Lower lobe of right lung (tissue), 2 donors: ENCODE results near the gene BATF2. TPM values are rescaled to one million over a fixed set of nuclear protein-coding genes. Genes with fewer than 3 reads are reported as not detected.
"Not testable (repeated sequence)": the region's sequence is repeated elsewhere in the genome, so short reads cannot be mapped to it uniquely, and the experiment has no call there.

Experiments
- ATAC-seq, 2 donors: fragments of 200-7000 bp; cut with Tn5 transposase; one replicate each; pipeline ENCODE4 v1.9.1; 2020 to 2022; ENCODE audit warnings: mild to moderate bottlenecking in 2 of 2, moderate library complexity in 2 of 2
- DNase-seq: peaks from one replicate; pipeline ENCODE4 v3.0.0-alpha.2; 2020
- H3K27ac ChIP-seq: fragments of 200-600 bp; one replicate; pipeline ENCODE4 v1.8.0; 2022
- H3K27me3 ChIP-seq: fragments of 200-600 bp; one replicate; pipeline ENCODE4 v1.8.0; 2022; ENCODE audit warnings: low read depth
- H3K36me3 ChIP-seq: fragments of 200-600 bp; one replicate; pipeline ENCODE4 v1.8.0; 2022; ENCODE audit warnings: mild to moderate bottlenecking
- H3K4me1 ChIP-seq: fragments of 200-600 bp; one replicate; pipeline ENCODE4 v1.8.0; 2022
- H3K4me3 ChIP-seq: fragments of 200-600 bp; one replicate; pipeline ENCODE4 v1.8.0; 2022; ENCODE audit warnings: mild to moderate bottlenecking
- H3K9me3 ChIP-seq: fragments of 200-600 bp; one replicate; pipeline ENCODE4 v1.8.0; 2022
- CTCF ChIP-seq: fragments of 200-600 bp; IDR thresholded peaks from one replicate; pipeline ENCODE4 v1.8.0; 2022; ENCODE audit warnings: antibody characterized with exemption, mild to moderate bottlenecking
- intact Hi-C: fragments of 100-400 bp; cut with DNase I; formaldehyde crosslinking; loops from one replicate; pipeline ENCODE4 v1.11.0; 2022
- total RNA-seq: library from RNA; stranded (reverse); fragmentation: NEBNext Ultra II Directional; extraction: Animal tissue kit (Norgen Biotek cat#: 25700); gene quantifications from one replicate; pipeline ENCODE4 v1.2.1, GENCODE V29; 2021
- donor health status: DM: no; HTN: yes; CAD: no; lungs with severe emphysema.

The BATF2 gene
- total RNA-seq, 1 donor from 2014 or later = 8.6 TPM

- ATAC-seq = peak; percentile 66 to 70
- no peaks in the 10 kb centered on the region for H3K27me3 ChIP-seq
- intact Hi-C loops = no loop called here
- peaks cover 42% of the 10 kb centered on the region for H3K4me1 ChIP-seq
- TF ChIP-seq CTCF = no peak
- H3K27ac ChIP-seq = peak overlapping the region; percentile 73
- peaks cover 11% of the 10 kb centered on the region for H3K36me3 ChIP-seq
- peak overlapping the region; percentile 33 for H3K4me3 ChIP-seq
- no peaks in the 10 kb centered on the region for H3K9me3 ChIP-seq
- DNase-seq = peak; percentile 58
Observed at GRCh38 chr11:64990222-64990923, 6.4 kb downstream of the BATF2 start.

DNA sequence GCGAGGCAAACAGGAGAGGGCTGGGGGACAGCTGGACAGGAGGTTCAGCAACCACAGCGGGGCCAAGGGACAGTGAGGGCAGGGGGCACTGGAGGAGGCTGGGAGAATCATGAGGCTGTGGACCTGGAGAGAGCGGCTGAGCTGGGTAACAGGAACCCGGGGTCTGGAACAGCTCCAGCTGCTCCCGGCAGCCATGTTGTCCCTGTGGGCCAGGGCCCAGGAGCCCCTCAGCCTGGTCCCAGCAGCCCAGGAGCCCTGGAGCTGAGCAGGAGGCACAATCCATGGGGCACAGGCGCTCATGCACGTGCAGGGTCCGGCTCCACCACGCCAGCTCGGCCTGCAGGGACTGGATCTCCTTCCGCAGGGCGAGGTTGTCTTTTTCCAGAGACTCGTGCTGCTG, 7.4 kb downstream of the BATF2 start:
- TF ChIP-seq CTCF = no peak
- Histone ChIP-seq H3K27me3 (no peaks in the 10 kb centered on the region), H3K27ac (peak overlapping the region; percentile 73), H3K4me1 (peaks cover 35% of the 10 kb centered on the region), H3K4me3 (peak overlapping the region; percentile 33), H3K36me3 (peaks cover 11% of the 10 kb centered on the region), H3K9me3 (no peaks in the 10 kb centered on the region)
- ATAC-seq = peak; percentile 9 to 15
- intact Hi-C loops = no loop called here
- DNase-seq = no peak

- Histone ChIP-seq H3K27ac (peak overlapping the region; percentile 1), H3K4me1 (peaks cover 31% of the 10 kb centered on the region), H3K4me3 (no peak overlapping the region), H3K27me3 (no peaks in the 10 kb centered on the region), H3K9me3 (no peaks in the 10 kb centered on the region), H3K36me3 (peaks cover 11% of the 10 kb centered on the region)
- ATAC-seq (no peak), DNase-seq (no peak)
- TF ChIP-seq CTCF = no peak
- intact Hi-C loops = no loop called here
Observed at GRCh38 chr11:64987998-64988854, 8.5 kb downstream of the BATF2 start.

DNA sequence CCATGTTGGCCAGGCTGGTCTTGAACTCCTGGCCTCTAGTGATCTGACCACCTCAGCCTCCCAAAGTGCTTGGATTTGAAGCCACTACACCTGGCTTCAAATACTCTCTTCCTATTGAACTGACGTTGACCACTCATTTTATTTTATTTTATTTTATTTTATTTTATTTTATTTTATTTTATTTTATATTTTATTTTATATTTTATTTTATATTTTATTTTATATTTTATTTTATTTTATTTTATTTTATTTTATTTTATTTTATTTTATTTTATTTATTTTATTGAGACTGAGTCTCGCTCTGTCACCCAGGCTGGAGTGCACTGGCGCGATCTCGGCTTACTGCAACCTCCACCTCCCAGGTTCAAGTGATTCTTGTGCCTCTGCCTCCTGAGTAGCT, 13.4 kb downstream of the BATF2 start:
- H3K9me3 ChIP-seq, H3K36me3 ChIP-seq, intact Hi-C loops, H3K4me1 ChIP-seq, H3K27ac ChIP-seq, H3K4me3 ChIP-seq, DNase-seq, ATAC-seq, H3K27me3 ChIP-seq: not testable (repeated sequence)

- Histone ChIP-seq H3K9me3 (no peaks in the 10 kb centered on the region), H3K27me3 (no peaks in the 10 kb centered on the region), H3K36me3 (no peaks in the 10 kb centered on the region), H3K4me3 (no peak overlapping the region), H3K27ac (no peak overlapping the region), H3K4me1 (peaks cover 11% of the 10 kb centered on the region)
- no peak for DNase-seq
- ATAC-seq = no peak
- intact Hi-C loops = no loop called here
- TF ChIP-seq CTCF = no peak
Observed at GRCh38 chr11:64976651-64977050, 20.1 kb downstream of the BATF2 start.

DNA sequence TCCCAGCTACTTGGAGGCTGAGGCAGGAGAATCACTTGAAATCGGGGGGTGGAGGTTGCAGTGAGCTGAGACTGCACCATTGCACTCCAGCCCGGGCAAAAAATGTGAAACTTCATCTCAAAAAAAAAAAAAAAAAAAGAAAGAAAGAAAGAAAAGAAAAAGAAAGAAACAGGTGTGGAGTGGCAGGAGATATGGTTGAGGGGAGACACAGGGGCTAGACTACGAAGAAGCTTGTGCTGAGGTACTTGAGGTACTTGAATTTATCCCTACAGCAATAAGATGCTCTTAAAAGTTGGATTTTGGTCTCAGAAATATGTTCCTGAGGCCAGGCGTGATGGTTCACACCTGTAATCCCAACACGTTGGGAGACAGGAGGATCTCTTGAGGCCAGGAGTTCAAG, 22.6 kb downstream of the BATF2 start:
- H3K4me3 ChIP-seq = no peak overlapping the region
- H3K27ac ChIP-seq = no peak overlapping the region
- no peak for ATAC-seq
- no peaks in the 10 kb centered on the region for H3K36me3 ChIP-seq
- no peak for DNase-seq
- intact Hi-C loops = no loop called here
- no peak for TF ChIP-seq CTCF
- H3K27me3 ChIP-seq = no peaks in the 10 kb centered on the region
- H3K4me1 ChIP-seq = peaks cover 15% of the 10 kb centered on the region
- no peaks in the 10 kb centered on the region for H3K9me3 ChIP-seq
